H9 (cell line): ENCODE measurements around the gene ASB14. TPM values are rescaled to one million over a fixed set of nuclear protein-coding genes. Genes with fewer than 3 reads are reported as not detected.

Experiments
- DNase-seq: peaks from one replicate; pipeline ENCODE4 v3.0.0-alpha.2; 2017
- H2AFZ ChIP-seq: one replicate; pipeline ENCODE4 v1.6.1; 2013; ENCODE audit warnings: mild to moderate bottlenecking, low read length, control low read depth, moderate library complexity
- H2AK5ac ChIP-seq: 2 replicates; pipeline ENCODE4 v1.6.1; 2013; ENCODE audit warnings: low read length, control low read depth, mixed read lengths; ENCODE audit not compliant: insufficient read length
- H2BK120ac ChIP-seq: one replicate; pipeline ENCODE4 v1.6.1; 2013; ENCODE audit warnings: low read depth, mild to moderate bottlenecking, low read length, control low read depth, inconsistent platforms; ENCODE audit not compliant: poor library complexity, severe bottlenecking
- H2BK12ac ChIP-seq: 2 replicates; pipeline ENCODE4 v1.6.1; 2013; ENCODE audit warnings: low read length, control low read depth, mixed read lengths, low read depth; ENCODE audit not compliant: insufficient read length
- H2BK15ac ChIP-seq: 2 replicates; pipeline ENCODE4 v1.6.1; 2013; ENCODE audit warnings: low read depth, low read length, control low read depth
- H2BK20ac ChIP-seq: one replicate; pipeline ENCODE4 v1.6.1; 2013; ENCODE audit warnings: low read depth, mild to moderate bottlenecking, low read length, control low read depth, inconsistent platforms; ENCODE audit not compliant: poor library complexity, severe bottlenecking
- H2BK5ac ChIP-seq: 2 replicates; pipeline ENCODE4 v1.6.1; 2013; ENCODE audit warnings: low read length, control low read depth, mixed read lengths; ENCODE audit not compliant: insufficient read length
- H3K14ac ChIP-seq: 2 replicates; pipeline ENCODE4 v1.6.1; 2013; ENCODE audit warnings: low read length, control low read depth; ENCODE audit not compliant: insufficient read depth
- H3K18ac ChIP-seq: 2 replicates; pipeline ENCODE4 v1.6.1; 2013; ENCODE audit warnings: low read depth, mild to moderate bottlenecking, mixed read lengths, low read length, control low read depth; ENCODE audit not compliant: insufficient read length
- H3K23ac ChIP-seq: 2 replicates; pipeline ENCODE4 v1.6.1; 2013; ENCODE audit warnings: low read length, control low read depth, mixed read lengths, low read depth; ENCODE audit not compliant: insufficient read length
- H3K23me2 ChIP-seq: 2 replicates; pipeline ENCODE4 v1.6.1; 2013; ENCODE audit warnings: low read depth, mild to moderate bottlenecking, mixed read lengths, low read length, control low read depth; ENCODE audit not compliant: insufficient read length, poor library complexity, severe bottlenecking
- H3K27ac ChIP-seq: 2 replicates; pipeline ENCODE4 v1.5.1; 2013; ENCODE audit warnings: low read length, control low read depth, mixed read lengths, low read depth; ENCODE audit not compliant: insufficient read length
- H3K27me3 ChIP-seq: 2 replicates; pipeline ENCODE4 v1.6.1; 2013; ENCODE audit warnings: low read length, control low read depth, inconsistent platforms; ENCODE audit not compliant: insufficient read depth
- H3K4ac ChIP-seq: 2 replicates; pipeline ENCODE4 v1.6.1; 2013; ENCODE audit warnings: low read depth, mild to moderate bottlenecking, control low read depth, inconsistent platforms, low read length, moderate library complexity
- H3K4me1 ChIP-seq: 2 replicates; pipeline ENCODE4 v1.6.1; 2013; ENCODE audit warnings: low read length, control low read depth, inconsistent platforms; ENCODE audit not compliant: insufficient read depth
- H3K4me2 ChIP-seq: 2 replicates; pipeline ENCODE4 v1.6.1; 2013; ENCODE audit warnings: low read length, control low read depth, mixed read lengths; ENCODE audit not compliant: insufficient read length, insufficient read depth
- H3K56ac ChIP-seq: 2 replicates; pipeline ENCODE4 v1.6.1; 2013; ENCODE audit warnings: low read depth, mild to moderate bottlenecking, mixed read lengths, low read length, control low read depth; ENCODE audit not compliant: insufficient read length
- H3K79me1 ChIP-seq: 2 replicates; pipeline ENCODE4 v1.6.1; 2013; ENCODE audit warnings: low read depth, mild to moderate bottlenecking, moderate library complexity, low read length, control low read depth, inconsistent platforms; ENCODE audit not compliant: insufficient read depth, poor library complexity, severe bottlenecking
- H3K79me2 ChIP-seq: 2 replicates; pipeline ENCODE4 v1.6.1; 2013; ENCODE audit warnings: low read length, control low read depth, inconsistent platforms; ENCODE audit not compliant: insufficient read depth
- H3K9ac ChIP-seq: 2 replicates; pipeline ENCODE4 v1.6.1; 2013; ENCODE audit warnings: low read length, control low read depth, mixed read lengths; ENCODE audit not compliant: insufficient read length; ENCODE audit errors: extremely low read depth
- H3K9me3 ChIP-seq: one replicate; pipeline ENCODE4 v1.6.1; 2013; ENCODE audit warnings: low read depth, low read length, inconsistent platforms; ENCODE audit not compliant: control insufficient read depth
- H3T11ph ChIP-seq: one replicate; pipeline ENCODE4 v1.6.1; 2013; ENCODE audit warnings: mild to moderate bottlenecking, low read length, control low read depth, inconsistent platforms
- H4K20me1 ChIP-seq: one replicate; pipeline ENCODE4 v1.6.1; 2013; ENCODE audit not compliant: control insufficient read depth, insufficient read length, insufficient read depth
- H4K5ac ChIP-seq: 2 replicates; pipeline ENCODE4 v1.6.1; 2013; ENCODE audit warnings: low read depth, mild to moderate bottlenecking, mixed read lengths, low read length, control low read depth; ENCODE audit not compliant: insufficient read length
- H4K8ac ChIP-seq: replicated peaks from 2 replicates; pipeline ENCODE4 v1.6.1; 2013; ENCODE audit warnings: low read length, control low read depth, mixed read lengths, low read depth; ENCODE audit not compliant: insufficient read length
- H4K91ac ChIP-seq: 2 replicates; pipeline ENCODE4 v1.6.1; 2013; ENCODE audit warnings: low read depth, mild to moderate bottlenecking, moderate library complexity, mixed read lengths, low read length, control low read depth; ENCODE audit not compliant: insufficient read length
- H3K27ac Mint-ChIP-seq, 3 experiments: 2 replicates in 2 of 3; 3 replicates in 1 of 3; pipeline ENCODE4 v1.8.0; 2020 to 2021; ENCODE audit warnings: mixed read lengths in 3 of 3, mild to moderate bottlenecking in 1 of 3, moderate library complexity in 1 of 3
- H3K27me3 Mint-ChIP-seq: 2 replicates; pipeline ENCODE4 v1.8.0; 2021; ENCODE audit warnings: low read depth, mild to moderate bottlenecking, moderate library complexity, mixed read lengths
- H3K36me3 Mint-ChIP-seq, 3 experiments: 2 replicates in 2 of 3; 3 replicates in 1 of 3; pipeline ENCODE4 v1.8.0; 2020 to 2021; ENCODE audit warnings: low read depth in 3 of 3, mixed read lengths in 3 of 3; ENCODE audit not compliant: insufficient read depth in 1 of 3
- H3K4me1 Mint-ChIP-seq, 2 experiments: 2 replicates each; pipeline ENCODE4 v1.8.0; 2020; ENCODE audit warnings: mixed read lengths in 2 of 2
- H3K4me3 Mint-ChIP-seq, 2 experiments: 2 replicates in 1 of 2; 3 replicates in 1 of 2; pipeline ENCODE4 v1.8.0; 2020 to 2021; ENCODE audit warnings: mild to moderate bottlenecking in 2 of 2, mixed read lengths in 2 of 2, moderate library complexity in 1 of 2
- H3K9me3 Mint-ChIP-seq, 2 experiments: 2 replicates in 1 of 2; 3 replicates in 1 of 2; pipeline ENCODE4 v1.8.0; 2020; ENCODE audit warnings: mild to moderate bottlenecking in 2 of 2, mixed read lengths in 2 of 2, moderate library complexity in 1 of 2
- CTCF ChIP-seq: fragments of 200-600 bp; sonication (generic); conservative IDR thresholded peaks from 3 replicates; pipeline ENCODE4 v1.8.0; 2021; ENCODE audit warnings: antibody characterized with exemption, mild to moderate bottlenecking
- WGBS: extraction: QIAGEN DNeasy Blood & Tissue Kit; methylation state at CpG from one replicate; pipeline ENCODE4 v1.1.7; 2013; ENCODE audit warnings: missing lambda C conversion rate, low lambda C conversion rate, mixed read lengths; ENCODE audit not compliant: insufficient read length; ENCODE audit errors: extremely low coverage; 5-methylcytosine and 5-hydroxymethylcytosine counted together
- total RNA-seq: library from RNA; stranded (reverse); gene quantifications from 2 replicates; pipeline ENCODE4 v1.2.1, GENCODE V29; 2021

The ASB14 gene
- total RNA-seq, 1 experiment from 2014 or later, result not detected

GRCh38 chr3:57298041-57298440, 5.6 kb upstream of the ASB14 start:
- no peaks in the 10 kb centered on the region for H3K23me2 ChIP-seq
- no peak overlapping the region for H3K4me2 ChIP-seq
- no peak overlapping the region for H2BK20ac ChIP-seq
- no peak overlapping the region for H3K23ac ChIP-seq
- H3K9ac ChIP-seq, result no peak overlapping the region
- Mint-ChIP-seq H3K9me3 (no peaks in the 10 kb centered on the region), H3K36me3 (no peaks in the 10 kb centered on the region), H3K27ac (no peak overlapping the region), H3K4me3 (no peak overlapping the region), H3K4me1 (no peaks in the 10 kb centered on the region), H3K27me3 (peaks cover 3% of the 10 kb centered on the region)
- no peak overlapping the region for H3K18ac ChIP-seq
- H3K79me1 ChIP-seq, result no peaks in the 10 kb centered on the region
- H3K9me3 ChIP-seq, result no peaks in the 10 kb centered on the region
- no peak for DNase-seq
- no peak overlapping the region for H2AFZ ChIP-seq
- no CpG with 5 or more reads among the region's 1 CpG for WGBS
- no peak overlapping the region for H3K56ac ChIP-seq
- H3K79me2 ChIP-seq, result no peaks in the 10 kb centered on the region
- TF ChIP-seq CTCF, result no peak
- no peak overlapping the region for H2BK15ac ChIP-seq
- H2BK12ac ChIP-seq, result no peak overlapping the region
- H3K14ac ChIP-seq, result no peak overlapping the region
- no peak overlapping the region for H3K4ac ChIP-seq
- no peak overlapping the region for H2BK120ac ChIP-seq
- H4K5ac ChIP-seq, result no peak overlapping the region
- no peak overlapping the region for H3K27ac ChIP-seq
- H2AK5ac ChIP-seq, result no peak overlapping the region
- no peaks in the 10 kb centered on the region; the same call in 1 of the 2 replicates for H3K27me3 ChIP-seq
- no peaks in the 10 kb centered on the region for H3K4me1 ChIP-seq
- H4K8ac ChIP-seq, result no peak overlapping the region
- H4K91ac ChIP-seq, result no peak overlapping the region
- H2BK5ac ChIP-seq, result no peak overlapping the region
- no peaks in the 10 kb centered on the region for H4K20me1 ChIP-seq
- no peak overlapping the region for H3T11ph ChIP-seq
